Spleen (tissue), 11 donors: ENCODE results near the gene TTC28. TPM values are rescaled to one million over a fixed set of nuclear protein-coding genes. Genes with fewer than 3 reads are reported as not detected.

ENCODE experiments used
- DNase-seq: peaks from one replicate; pipeline ENCODE4 v3.0.0-alpha.2; 2020
- H3K27ac ChIP-seq, 8 donors: fragments of 200-600 bp; sonication (generic) in 7 of 8; 1 replicate in 4 of 8; 2 replicates in 4 of 8; pipeline versions ENCODE4 v1.5.0 to v1.8.0; 2016 to 2021; ENCODE audit warnings: inconsistent platforms in 4 of 8, mild to moderate bottlenecking in 4 of 8, moderate library complexity in 1 of 8
- H3K27me3 ChIP-seq, 7 donors: fragments of 200-600 bp; sonication (generic) in 6 of 7; replicated peaks in 1 of 7; 1 replicate in 4 of 7; 2 replicates in 3 of 7; pipeline versions ENCODE4 v1.5.0 to v1.8.0; 2016 to 2021; ENCODE audit warnings: inconsistent platforms in 3 of 7, mild to moderate bottlenecking in 1 of 7
- H3K36me3 ChIP-seq, 6 donors: fragments of 200-600 bp; sonication (generic) in 5 of 6; 1 replicate in 4 of 6; 2 replicates in 2 of 6; pipeline versions ENCODE4 v1.5.0 to v1.8.0; 2016 to 2021; ENCODE audit warnings: inconsistent platforms in 2 of 6
- H3K4me1 ChIP-seq, 6 donors: fragments of 200-600 bp; sonication (generic) in 5 of 6; 1 replicate in 3 of 6; 2 replicates in 3 of 6; pipeline versions ENCODE4 v1.5.0 to v1.8.0; 2016 to 2021; ENCODE audit warnings: inconsistent platforms in 3 of 6
- H3K4me3 ChIP-seq, 8 donors: fragments of 200-600 bp; sonication (generic) in 7 of 8; 1 replicate in 4 of 8; 2 replicates in 4 of 8; pipeline versions ENCODE4 v1.5.0 to v1.8.0; 2016 to 2021; ENCODE audit warnings: inconsistent platforms in 4 of 8, mild to moderate bottlenecking in 4 of 8, moderate library complexity in 2 of 8
- H3K9me3 ChIP-seq, 8 donors: fragments of 200-600 bp; sonication (generic) in 7 of 8; 1 replicate in 4 of 8; 2 replicates in 4 of 8; pipeline versions ENCODE4 v1.5.0 to v1.8.0; 2016 to 2021; ENCODE audit warnings: inconsistent platforms in 4 of 8
- CTCF ChIP-seq, 11 experiments: fragments of 200-600 bp in 7 of 11; fragments of 450-650 bp in 4 of 11; sonication (generic) in 4 of 11; IDR thresholded peaks in 8 of 11; conservative IDR thresholded peaks in 3 of 11; 1 replicate in 7 of 11; 2 replicates in 4 of 11; pipeline versions ENCODE4 v1.4.0 to v1.8.0; 2016 to 2021; ENCODE audit warnings: antibody characterized with exemption in 11 of 11, inconsistent platforms in 4 of 11, mild to moderate bottlenecking in 1 of 11
- POLR2A ChIP-seq, 3 donors: fragments of 450-650 bp; IDR thresholded peaks; one replicate each; pipeline ENCODE4 v1.5.1; 2017; ENCODE audit warnings: antibody characterized with exemption in 3 of 3, mild to moderate bottlenecking in 1 of 3
- POLR2AphosphoS5 ChIP-seq, 3 donors: sonication (generic); formaldehyde crosslinking; IDR thresholded peaks; one replicate each; pipeline ENCODE4 v1.5.1; 2017; ENCODE audit warnings: antibody characterized with exemption in 3 of 3
- WGBS, 5 donors: extraction: QIAGEN DNeasy Blood & Tissue Kit in 3 of 5; methylation state at CpG; one replicate each; pipeline versions ENCODE4 v1.1.5 to v1.1.7; 2013 to 2018; 5-methylcytosine and 5-hydroxymethylcytosine counted together
- intact Hi-C: fragments of 100-400 bp; cut with DNase I; formaldehyde crosslinking; loops from one replicate; pipeline ENCODE4 v1.15.0; 2023; ENCODE audit warnings: low total_unique reads
- polyA plus RNA-seq, 3 donors: library from polyadenylated mRNA; stranded (reverse); fragments of 200-250 nt; gene quantifications; one replicate each; pipeline ENCODE4 v1.2.1, GENCODE V29; 2013
- total RNA-seq, 7 donors: library from RNA; depleted of rRNA in 3 of 7; stranded (reverse); fragments of >200 nt in 3 of 7; fragmentation: NEBNext Ultra II Directional in 4 of 7; extraction: Animal tissue kit (Norgen Biotek cat#: 25700) in 4 of 7; gene quantifications; one replicate each; pipeline versions ENCODE4 v1.1.0 to v1.2.1, GENCODE V29; 2016 to 2021
- donor health status: healthy with polysubstance abuse.
- donor health status: DM: no; HTN: no; CAD: no; lungs with moderate emphysema.
- donor health status: DM: no; HTN: no; CAD: no.
- donor health status: Bipolar disorder and iron deficiency.
- donor health status: healthy.
- donor health status: DM: no; HTN: no; CAD: no.
- donor health status: DM: yes; HTN: yes; CAD: no.

The TTC28 gene
- total and polyA plus RNA-seq, 10 donors, result 0.62 to 69.0 (median 33.5) TPM

- peaks cover 0 to 8% (median 0%) of the 10 kb centered on the region in 6 donors for H3K36me3 ChIP-seq
- H3K4me1 ChIP-seq, result peaks cover 0 to 16% (median 8%) of the 10 kb centered on the region in 6 donors
- TF ChIP-seq POLR2AphosphoS5 (IDR thresholded peaks at IDR 0.05), result no peak
- no peak for TF ChIP-seq POLR2A (IDR thresholded peaks at IDR 0.05)
- TF ChIP-seq CTCF (IDR thresholded peaks at IDR 0.05 in 8 of 11, conservative IDR thresholded peaks at IDR 0.05 in 3 of 11), result no peak
- no peaks in the 10 kb centered on the region for H3K27me3 ChIP-seq
- no peak for DNase-seq
- no peak overlapping the region for H3K27ac ChIP-seq
- WGBS, 5 donors, result 66 to 80% (median 72%) methylated on average over 9 of the region's 9 CpGs
- H3K9me3 ChIP-seq, result no peaks in the 10 kb centered on the region
- H3K4me3 ChIP-seq, result no peak overlapping the region
- intact Hi-C loops, result no loop called here
Observed at GRCh38 chr22:28105413-28105812, 574.2 kb downstream of the TTC28 start.

- H3K9me3 ChIP-seq, result no peaks in the 10 kb centered on the region
- H3K4me3 ChIP-seq, result no peak overlapping the region
- DNase-seq, result no peak
- H3K27me3 ChIP-seq, result no peaks in the 10 kb centered on the region
- intact Hi-C loops, result no loop called here
- 79 to 96% (median 88%) methylated on average over 2 of the region's 2 CpGs for WGBS, 5 donors
- peaks cover 0 to 16% (median 8%) of the 10 kb centered on the region in 6 donors for H3K4me1 ChIP-seq
- no peak overlapping the region for H3K27ac ChIP-seq
- peaks cover 0 to 15% (median 0%) of the 10 kb centered on the region in 6 donors for H3K36me3 ChIP-seq
- no peak for TF ChIP-seq POLR2A (IDR thresholded peaks at IDR 0.05)
- no peak for TF ChIP-seq CTCF (IDR thresholded peaks at IDR 0.05 in 8 of 11, conservative IDR thresholded peaks at IDR 0.05 in 3 of 11)
- no peak for TF ChIP-seq POLR2AphosphoS5 (IDR thresholded peaks at IDR 0.05)
Observed at GRCh38 chr22:28103596-28103995, 576.0 kb downstream of the TTC28 start.

- Histone ChIP-seq H3K4me1 (peaks cover 0 to 16% (median 8%) of the 10 kb centered on the region in 6 donors), H3K9me3 (no peaks in the 10 kb centered on the region), H3K4me3 (no peak overlapping the region), H3K27me3 (no peaks in the 10 kb centered on the region), H3K27ac (no peak overlapping the region), H3K36me3 (peaks cover 0 to 14% (median 0%) of the 10 kb centered on the region in 6 donors)
- intact Hi-C loops, result no loop called here
- no peak for DNase-seq
- TF ChIP-seq CTCF (IDR thresholded peaks at IDR 0.05 in 8 of 11, conservative IDR thresholded peaks at IDR 0.05 in 3 of 11) (no peak), POLR2AphosphoS5 (IDR thresholded peaks at IDR 0.05) (no peak), POLR2A (IDR thresholded peaks at IDR 0.05) (no peak)
- 81 to 84% (median 83%) methylated on average over 5 of the region's 5 CpGs for WGBS, 5 donors
Observed at GRCh38 chr22:28102151-28102812, 577.4 kb downstream of the TTC28 start.

GRCh38 chr22:28097627-28098026 lies 582.0 kb downstream of the TTC28 start:
- 87 to 98% (median 94%) methylated on average over 3 of the region's 3 CpGs for whole genome bisulfite sequencing, 5 donors
- intact Hi-C loops, result no loop called here
- no peaks in the 10 kb centered on the region for H3K4me1 ChIP-seq
- TF ChIP-seq POLR2A (IDR thresholded peaks at IDR 0.05) (no peak), CTCF (IDR thresholded peaks at IDR 0.05 in 8 of 11, conservative IDR thresholded peaks at IDR 0.05 in 3 of 11) (no peak), POLR2AphosphoS5 (IDR thresholded peaks at IDR 0.05) (no peak)
- H3K36me3 ChIP-seq, result peaks cover 0 to 21% (median 3%) of the 10 kb centered on the region in 6 donors
- no peaks in the 10 kb centered on the region for H3K9me3 ChIP-seq
- H3K4me3 ChIP-seq, result no peak overlapping the region
- no peaks in the 10 kb centered on the region for H3K27me3 ChIP-seq
- no peak overlapping the region for H3K27ac ChIP-seq
- no peak for DNase-seq
